Adipocyte (in vitro differentiated cells): ENCODE data around the gene PFKL.
"Not testable (repeated sequence)": the region's sequence is repeated elsewhere in the genome, so short reads cannot be mapped to it uniquely, and the experiment has no call there.

ENCODE experiments used
- DNase-seq: peaks from one replicate; pipeline ENCODE4 v3.0.0-alpha.2; 2015; ENCODE audit warnings: low read depth
- H3K27me3 ChIP-seq: replicated peaks from 2 replicates; pipeline ENCODE4 v1.7.0; 2013; ENCODE audit warnings: mild to moderate bottlenecking, low read length, moderate library complexity; ENCODE audit not compliant: control insufficient read depth, insufficient read depth
- H3K36me3 ChIP-seq: 2 replicates; pipeline ENCODE4 v1.7.0; 2013; ENCODE audit warnings: low read length, mild to moderate bottlenecking, moderate library complexity; ENCODE audit not compliant: control insufficient read depth, insufficient read depth, severe bottlenecking
- H3K4me1 ChIP-seq: 2 replicates; pipeline ENCODE4 v1.7.0; 2013; ENCODE audit warnings: mild to moderate bottlenecking, low read length, moderate library complexity; ENCODE audit not compliant: control insufficient read depth, insufficient read depth
- H3K4me3 ChIP-seq: 2 replicates; pipeline ENCODE4 v1.7.0; 2013; ENCODE audit warnings: mild to moderate bottlenecking, low read length, moderate library complexity
- H3K9ac ChIP-seq: 2 replicates; pipeline ENCODE4 v1.7.0; 2013; ENCODE audit warnings: mild to moderate bottlenecking, low read length, moderate library complexity
- H3K9me3 ChIP-seq: 2 replicates; pipeline ENCODE4 v1.7.0; 2013; ENCODE audit warnings: mild to moderate bottlenecking, low read length, moderate library complexity; ENCODE audit not compliant: control insufficient read depth

The PFKL gene

GRCh38 chr21:44354775-44355771 lies 55.2 kb downstream of the PFKL start:
- Histone ChIP-seq H3K9me3 (no peaks in the 10 kb centered on the region), H3K4me3 (no peak overlapping the region), H3K9ac (no peak overlapping the region), H3K36me3 (no peaks in the 10 kb centered on the region), H3K4me1 (peaks cover 20% of the 10 kb centered on the region), H3K27me3 (peaks cover 48% of the 10 kb centered on the region)
- DNase-seq = no peak

GRCh38 chr21:44356160-44356559 lies 56.3 kb downstream of the PFKL start:
- Histone ChIP-seq H3K9ac (no peak overlapping the region), H3K27me3 (peaks cover 44% of the 10 kb centered on the region), H3K4me3 (no peak overlapping the region), H3K36me3 (no peaks in the 10 kb centered on the region), H3K9me3 (no peaks in the 10 kb centered on the region), H3K4me1 (peaks cover 20% of the 10 kb centered on the region)
- no peak for DNase-seq

GRCh38 chr21:44356636-44357035 lies 56.8 kb downstream of the PFKL start:
- Histone ChIP-seq H3K9me3 (no peaks in the 10 kb centered on the region), H3K4me1 (peaks cover 20% of the 10 kb centered on the region), H3K27me3 (peaks cover 39% of the 10 kb centered on the region), H3K4me3 (no peak overlapping the region), H3K36me3 (no peaks in the 10 kb centered on the region), H3K9ac (no peak overlapping the region)
- DNase-seq = no peak

- H3K36me3 ChIP-seq = no peaks in the 10 kb centered on the region
- no peak overlapping the region for H3K4me3 ChIP-seq
- H3K9me3 ChIP-seq = no peaks in the 10 kb centered on the region
- peaks cover 20% of the 10 kb centered on the region for H3K4me1 ChIP-seq
- peaks cover 33% of the 10 kb centered on the region for H3K27me3 ChIP-seq
- no peak for DNase-seq
- H3K9ac ChIP-seq = no peak overlapping the region
Observed at GRCh38 chr21:44357064-44357837, 57.4 kb downstream of the PFKL start.

- no peak for DNase-seq
- peaks cover 17% of the 10 kb centered on the region for H3K9me3 ChIP-seq
- H3K9ac ChIP-seq = no peak overlapping the region
- H3K4me3 ChIP-seq = no peak overlapping the region
- H3K36me3 ChIP-seq = no peaks in the 10 kb centered on the region
- peaks cover 26% of the 10 kb centered on the region for H3K27me3 ChIP-seq
- H3K4me1 ChIP-seq = peaks cover 3% of the 10 kb centered on the region
Observed at GRCh38 chr21:44359396-44359795, 59.5 kb downstream of the PFKL start.

- no peak overlapping the region for H3K4me3 ChIP-seq
- peaks cover 17% of the 10 kb centered on the region for H3K9me3 ChIP-seq
- no peaks in the 10 kb centered on the region for H3K36me3 ChIP-seq
- H3K9ac ChIP-seq = no peak overlapping the region
- peaks cover 22% of the 10 kb centered on the region for H3K27me3 ChIP-seq
- no peak for DNase-seq
- H3K4me1 ChIP-seq = no peaks in the 10 kb centered on the region
Observed at GRCh38 chr21:44360159-44360558, 60.3 kb downstream of the PFKL start.

GRCh38 chr21:44361903-44362302 lies 62.0 kb downstream of the PFKL start:
- not testable (repeated sequence) for H3K4me1 ChIP-seq, DNase-seq, H3K36me3 ChIP-seq

GRCh38 chr21:44363278-44363677 lies 63.4 kb downstream of the PFKL start:
- Histone ChIP-seq H3K9ac (no peak overlapping the region), H3K36me3 (no peaks in the 10 kb centered on the region), H3K27me3 (peaks cover 5% of the 10 kb centered on the region), H3K9me3 (peaks cover 17% of the 10 kb centered on the region), H3K4me3 (no peak overlapping the region), H3K4me1 (no peaks in the 10 kb centered on the region)
- DNase-seq = no peak

More at GRCh38 chr21:44361903-44362302, 62.0 kb downstream of the PFKL start:
- H3K27me3 ChIP-seq = peaks cover 15% of the 10 kb centered on the region
- H3K9me3 ChIP-seq = peaks cover 17% of the 10 kb centered on the region
- not testable (repeated sequence) for H3K9ac ChIP-seq, H3K4me3 ChIP-seq

- H3K36me3 ChIP-seq = no peaks in the 10 kb centered on the region
- H3K4me1 ChIP-seq = no peaks in the 10 kb centered on the region
- no peak for DNase-seq
- H3K9ac ChIP-seq = no peak overlapping the region
- peaks cover 5% of the 10 kb centered on the region for H3K27me3 ChIP-seq
- no peak overlapping the region for H3K4me3 ChIP-seq
- peaks cover 17% of the 10 kb centered on the region for H3K9me3 ChIP-seq
Observed at GRCh38 chr21:44364151-44365053, 64.5 kb downstream of the PFKL start.

- Histone ChIP-seq H3K9me3 (peaks cover 17% of the 10 kb centered on the region), H3K9ac (no peak overlapping the region), H3K36me3 (no peaks in the 10 kb centered on the region), H3K27me3 (peaks cover 5% of the 10 kb centered on the region), H3K4me1 (no peaks in the 10 kb centered on the region), H3K4me3 (no peak overlapping the region)
- no peak for DNase-seq
Observed at GRCh38 chr21:44365251-44365966, 65.6 kb downstream of the PFKL start.
